ENCODE measurements around the gene TUBGCP2.

GRCh38 chr10:133299738-133300137 lies 8.9 kb downstream of the TUBGCP2 start:
- TF ChIP-seq CTCF (IDR thresholded peaks at IDR 0.05 in 4 of 5, conservative IDR thresholded peaks at IDR 0.05 in 1 of 5) = no peak
- no peak for TF ChIP-seq POLR2A (IDR thresholded peaks at IDR 0.05)

Data from gastrocnemius medialis (tissue), 4 donors.